ENCODE data around the gene SHD. TPM values are rescaled to one million over a fixed set of nuclear protein-coding genes. Genes with fewer than 3 reads are reported as not detected.

The SHD gene
- total and polyA plus RNA-seq, 2 experiments from 2014 or later = 93.2 to 144 TPM

DNA sequence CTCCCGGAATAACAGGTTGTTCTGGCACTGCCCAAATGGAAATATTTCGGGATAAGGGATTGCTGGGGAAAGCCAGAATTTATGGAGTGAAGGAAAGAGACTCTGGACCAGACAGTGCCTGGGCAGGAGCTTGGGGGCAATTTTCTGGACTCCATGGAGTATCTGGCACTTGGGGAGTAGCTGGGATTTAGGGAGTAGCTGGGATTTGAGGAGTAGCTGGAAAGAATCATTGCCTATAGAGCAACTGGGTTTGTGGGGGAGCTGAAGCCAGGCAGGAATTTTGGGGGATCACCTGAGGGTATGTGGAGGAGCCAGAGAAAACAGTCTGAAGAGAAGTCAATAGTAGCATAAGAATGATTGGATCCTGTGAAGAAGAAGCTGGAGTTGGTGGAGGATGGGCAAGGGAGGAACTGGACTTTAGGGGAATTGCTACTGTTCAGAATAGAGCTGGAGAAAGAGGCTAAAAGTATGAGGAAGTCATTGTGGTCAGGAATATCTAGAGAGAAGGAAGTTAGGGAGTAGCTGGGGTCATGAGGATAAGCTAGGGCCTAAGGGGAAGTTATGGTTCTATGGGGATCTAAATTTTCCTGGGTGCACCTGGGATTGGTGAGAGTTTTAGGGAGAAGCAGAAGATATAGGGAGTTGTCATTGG is 40.1 kb downstream of the SHD start:
- Histone ChIP-seq H3K4me3 (no peak overlapping the region), H3K4me1 (ENCODE audit: low read depth) (no peaks in the 10 kb centered on the region), H3K27ac (no peak overlapping the region), H3K27me3 (no peaks in the 10 kb centered on the region), H3K36me3 (no peaks in the 10 kb centered on the region), H3K9me3 (ENCODE audit: low read depth) (no peaks in the 10 kb centered on the region)
- DNase-seq (ENCODE audit: low read depth in 1 of 2, low spot score in 1 of 2) = no peak
- TF ChIP-seq, protein P1, sequence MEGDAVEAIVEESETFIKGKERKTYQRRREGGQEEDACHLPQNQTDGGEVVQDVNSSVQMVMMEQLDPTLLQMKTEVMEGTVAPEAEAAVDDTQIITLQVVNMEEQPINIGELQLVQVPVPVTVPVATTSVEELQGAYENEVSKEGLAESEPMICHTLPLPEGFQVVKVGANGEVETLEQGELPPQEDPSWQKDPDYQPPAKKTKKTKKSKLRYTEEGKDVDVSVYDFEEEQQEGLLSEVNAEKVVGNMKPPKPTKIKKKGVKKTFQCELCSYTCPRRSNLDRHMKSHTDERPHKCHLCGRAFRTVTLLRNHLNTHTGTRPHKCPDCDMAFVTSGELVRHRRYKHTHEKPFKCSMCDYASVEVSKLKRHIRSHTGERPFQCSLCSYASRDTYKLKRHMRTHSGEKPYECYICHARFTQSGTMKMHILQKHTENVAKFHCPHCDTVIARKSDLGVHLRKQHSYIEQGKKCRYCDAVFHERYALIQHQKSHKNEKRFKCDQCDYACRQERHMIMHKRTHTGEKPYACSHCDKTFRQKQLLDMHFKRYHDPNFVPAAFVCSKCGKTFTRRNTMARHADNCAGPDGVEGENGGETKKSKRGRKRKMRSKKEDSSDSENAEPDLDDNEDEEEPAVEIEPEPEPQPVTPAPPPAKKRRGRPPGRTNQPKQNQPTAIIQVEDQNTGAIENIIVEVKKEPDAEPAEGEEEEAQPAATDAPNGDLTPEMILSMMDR (IDR thresholded peaks at IDR 0.05; ENCODE audit: low read depth, low read length) = no peak

DNA sequence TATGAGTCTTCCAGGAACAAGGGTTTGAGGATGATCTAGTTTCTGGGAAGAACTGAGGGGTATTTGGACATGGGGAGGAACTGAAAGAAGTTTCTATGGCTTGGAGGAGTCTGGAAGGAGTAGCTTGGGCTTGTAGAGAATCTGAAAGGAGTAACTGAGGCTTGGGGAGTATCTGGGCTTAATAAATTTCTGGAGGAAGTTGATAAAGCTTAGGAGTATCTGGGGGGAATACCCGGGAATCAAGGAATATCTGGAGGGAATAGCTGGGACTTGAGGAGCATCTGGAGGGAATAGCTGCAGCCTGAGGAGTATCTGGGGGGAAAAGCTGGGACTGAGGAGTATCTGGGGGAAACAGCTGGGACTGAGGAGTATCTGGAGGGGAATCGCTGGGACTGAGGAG is 41.4 kb downstream of the SHD start:
- Histone ChIP-seq H3K27ac (no peak overlapping the region), H3K36me3 (no peaks in the 10 kb centered on the region), H3K27me3 (no peaks in the 10 kb centered on the region), H3K9me3 (ENCODE audit: low read depth) (no peaks in the 10 kb centered on the region), H3K4me3 (no peak overlapping the region), H3K4me1 (ENCODE audit: low read depth) (no peaks in the 10 kb centered on the region)
- TF ChIP-seq, protein P1 (IDR thresholded peaks at IDR 0.05; ENCODE audit: low read depth, low read length) = no peak
- no peak for DNase-seq (ENCODE audit: low read depth in 1 of 2, low spot score in 1 of 2)

DNA sequence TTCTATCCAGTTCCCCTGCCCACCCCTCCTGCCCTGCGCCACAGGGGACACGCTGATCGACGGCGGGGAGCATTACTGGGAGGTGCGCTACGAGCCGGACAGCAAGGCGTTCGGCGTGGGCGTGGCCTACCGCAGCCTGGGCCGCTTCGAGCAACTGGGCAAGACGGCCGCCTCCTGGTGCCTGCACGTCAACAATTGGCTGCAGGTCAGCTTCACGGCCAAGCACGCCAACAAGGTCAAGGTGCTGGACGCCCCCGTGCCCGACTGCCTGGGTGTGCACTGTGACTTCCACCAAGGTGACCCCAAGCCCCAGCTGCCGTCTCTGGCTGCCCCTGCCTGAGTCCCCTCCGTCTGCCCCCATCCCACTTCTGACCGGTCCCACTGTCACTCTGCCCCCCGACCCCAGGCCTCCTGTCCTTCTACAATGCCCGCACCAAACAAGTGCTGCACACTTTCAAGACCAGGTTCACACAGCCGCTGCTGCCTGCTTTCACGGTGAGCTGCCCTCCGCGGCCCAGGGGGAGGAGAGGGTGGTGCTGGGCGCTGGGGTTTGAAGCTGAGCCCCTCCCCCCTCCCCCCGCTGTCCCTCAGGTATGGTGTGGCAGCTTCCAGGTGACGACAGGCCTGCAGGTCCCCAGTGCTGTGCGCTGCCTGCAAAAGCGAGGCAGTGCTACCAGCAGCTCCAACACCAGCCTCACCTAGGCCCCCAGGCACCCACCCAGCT is 44.0 kb downstream of the SHD start:
- no peak overlapping the region for H3K4me3 ChIP-seq
- no peaks in the 10 kb centered on the region for H3K36me3 ChIP-seq
- peak in 1 of 2 donors; percentile 13 for DNase-seq (ENCODE audit: low read depth in 1 of 2, low spot score in 1 of 2)
- H3K27ac ChIP-seq = peak overlapping the region; percentile 43
- no peaks in the 10 kb centered on the region for H3K27me3 ChIP-seq
- no peaks in the 10 kb centered on the region for H3K4me1 ChIP-seq (ENCODE audit: low read depth)
- TF ChIP-seq, protein P1 (IDR thresholded peaks at IDR 0.05; ENCODE audit: low read depth, low read length) = no peak
- no peaks in the 10 kb centered on the region for H3K9me3 ChIP-seq (ENCODE audit: low read depth)

DNA sequence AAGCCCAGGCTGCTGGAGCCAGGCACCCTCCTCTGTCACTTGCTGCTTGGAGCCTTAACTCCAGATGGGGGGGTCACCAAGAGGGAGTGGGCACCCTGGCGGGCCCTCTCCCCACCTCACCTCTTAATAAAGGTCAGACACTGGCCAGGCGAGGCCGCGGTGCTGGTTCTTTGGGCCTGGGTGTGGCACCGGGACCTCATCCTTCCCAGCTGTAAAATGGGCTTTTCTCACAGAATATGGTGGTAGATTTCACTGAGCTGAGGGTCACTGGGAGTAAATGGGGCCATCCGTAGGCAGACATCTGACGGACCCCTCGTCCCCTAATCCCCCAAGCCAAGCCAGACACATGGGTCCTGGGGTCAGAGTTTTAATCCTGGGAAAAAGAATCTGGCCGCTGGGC is 44.6 kb downstream of the SHD start:
- no peak for DNase-seq (ENCODE audit: low read depth in 1 of 2, low spot score in 1 of 2)
- H3K27ac ChIP-seq = peak overlapping the region; percentile 43
- TF ChIP-seq, protein P1 (IDR thresholded peaks at IDR 0.05; ENCODE audit: low read depth, low read length) = no peak
- H3K4me1 ChIP-seq (ENCODE audit: low read depth) = no peaks in the 10 kb centered on the region
- H3K4me3 ChIP-seq = no peak overlapping the region
- no peaks in the 10 kb centered on the region for H3K36me3 ChIP-seq
- H3K27me3 ChIP-seq = no peaks in the 10 kb centered on the region
- H3K9me3 ChIP-seq (ENCODE audit: low read depth) = no peaks in the 10 kb centered on the region

DNA sequence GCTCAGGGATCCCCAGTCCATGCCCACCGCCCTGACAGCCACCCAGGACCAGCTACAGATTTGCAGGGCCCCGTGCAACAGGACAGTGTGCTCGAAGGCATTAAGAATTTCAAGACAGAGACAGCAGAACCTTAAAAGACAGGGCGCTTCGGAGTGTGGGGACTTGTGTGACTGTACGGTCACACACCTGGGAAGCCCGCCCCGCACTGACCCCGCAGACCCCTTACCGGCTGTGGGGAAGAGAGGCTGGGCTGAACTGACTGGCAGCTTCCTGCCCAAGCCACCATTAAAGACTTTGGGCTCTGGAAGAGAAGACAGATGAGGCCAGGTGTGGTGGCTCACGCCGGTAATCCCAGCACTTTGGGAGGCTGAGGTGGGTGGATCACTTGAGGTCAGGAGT is 45.2 kb downstream of the SHD start:
- DNase-seq (ENCODE audit: low read depth in 1 of 2, low spot score in 1 of 2) = no peak
- H3K27me3 ChIP-seq = no peaks in the 10 kb centered on the region
- H3K4me3 ChIP-seq = no peak overlapping the region
- H3K27ac ChIP-seq = peak overlapping the region; percentile 23
- H3K36me3 ChIP-seq = no peaks in the 10 kb centered on the region
- H3K4me1 ChIP-seq (ENCODE audit: low read depth) = no peaks in the 10 kb centered on the region
- H3K9me3 ChIP-seq (ENCODE audit: low read depth) = no peaks in the 10 kb centered on the region
- TF ChIP-seq, protein P1 (IDR thresholded peaks at IDR 0.05; ENCODE audit: low read depth, low read length) = no peak
